Measurements from ENCODE around the gene MRPL49.

GRCh38 chr11:65116370-65117205 lies 5.5 kb upstream of the MRPL49 start:
- TF ChIP-seq POLR2AphosphoS5 (IDR thresholded peaks at IDR 0.05) (no peak), CTCF (IDR thresholded peaks at IDR 0.05) (no peak), POLR2A (IDR thresholded peaks at IDR 0.05; ENCODE audit: low read depth) (no peak)
